ENCODE measurements around the gene POU1F1.

GRCh38 chr3:87320756-87321626 is 44.6 kb upstream of the POU1F1 start:
- no peak for TF ChIP-seq CTCF (IDR thresholded peaks at IDR 0.05)
- TF ChIP-seq EP300 (IDR thresholded peaks at IDR 0.05) = no peak

Data from suprapubic skin (tissue), 3 donors.